Parathyroid adenoma (tissue), 2 donors: ENCODE measurements around the gene KLF15.

ENCODE experiments used
- H2AFZ ChIP-seq: fragments of 300-600 bp; sonication (generic); one replicate; pipeline ENCODE4 v1.7.0; 2017; ENCODE audit warnings: antibody characterized with exemption, mild to moderate bottlenecking
- H3K27ac ChIP-seq: fragments of 300-600 bp; sonication (generic); one replicate; pipeline ENCODE4 v1.7.0; 2017
- H3K27me3 ChIP-seq: fragments of 300-600 bp; sonication (generic); one replicate; pipeline ENCODE4 v1.7.0; 2017; ENCODE audit warnings: low read length; ENCODE audit not compliant: control insufficient read depth, insufficient read depth
- H3K36me3 ChIP-seq: fragments of 300-600 bp; sonication (generic); one replicate; pipeline ENCODE4 v1.7.0; 2017; ENCODE audit warnings: low read length; ENCODE audit not compliant: control insufficient read depth, insufficient read depth
- H3K4me1 ChIP-seq: fragments of 300-600 bp; sonication (generic); one replicate; pipeline ENCODE4 v1.7.0; 2017; ENCODE audit warnings: control low read depth
- H3K4me2 ChIP-seq: fragments of 300-600 bp; sonication (generic); one replicate; pipeline ENCODE4 v1.7.0; 2017; ENCODE audit warnings: low read length
- H3K4me3 ChIP-seq: fragments of 300-600 bp; sonication (generic); one replicate; pipeline ENCODE4 v1.7.0; 2017; ENCODE audit warnings: low read depth, low read length
- H3K79me2 ChIP-seq: fragments of 300-600 bp; sonication (generic); one replicate; pipeline ENCODE4 v1.7.0; 2017; ENCODE audit warnings: control low read depth
- H3K9ac ChIP-seq: fragments of 300-600 bp; sonication (generic); one replicate; pipeline ENCODE4 v1.7.0; 2017; ENCODE audit warnings: mild to moderate bottlenecking
- H3K9me3 ChIP-seq: fragments of 300-600 bp; sonication (generic); one replicate; pipeline ENCODE4 v1.7.0; 2017; ENCODE audit warnings: low read length; ENCODE audit not compliant: control insufficient read depth
- CTCF ChIP-seq: fragments of 300-600 bp; sonication (generic); IDR thresholded peaks from one replicate; pipeline ENCODE4 v1.7.0; 2017; ENCODE audit warnings: antibody characterized with exemption, mild to moderate bottlenecking
- donor health status: primary hyperparathyroidism.

KLF15 gene

GRCh38 chr3:126316501-126316939 is 40.7 kb downstream of the KLF15 start:
- Histone ChIP-seq H3K79me2 (no peaks in the 10 kb centered on the region), H3K27me3 (no peaks in the 10 kb centered on the region), H3K27ac (no peak overlapping the region), H3K4me3 (no peak overlapping the region), H3K36me3 (no peaks in the 10 kb centered on the region), H3K4me2 (no peak overlapping the region), H3K4me1 (no peaks in the 10 kb centered on the region), H2AFZ (no peak overlapping the region), H3K9ac (no peak overlapping the region), H3K9me3 (no peaks in the 10 kb centered on the region)
- no peak for TF ChIP-seq CTCF

GRCh38 chr3:126316031-126316461 is 41.2 kb downstream of the KLF15 start:
- Histone ChIP-seq H3K9ac (no peak overlapping the region), H3K27me3 (no peaks in the 10 kb centered on the region), H3K36me3 (no peaks in the 10 kb centered on the region), H3K79me2 (no peaks in the 10 kb centered on the region), H3K4me1 (no peaks in the 10 kb centered on the region), H3K4me2 (no peak overlapping the region), H3K4me3 (no peak overlapping the region), H3K9me3 (no peaks in the 10 kb centered on the region), H2AFZ (no peak overlapping the region), H3K27ac (no peak overlapping the region)
- no peak for TF ChIP-seq CTCF

- no peaks in the 10 kb centered on the region for H3K4me1 ChIP-seq
- TF ChIP-seq CTCF = no peak
Observed at GRCh38 chr3:126314790-126315658, 42.2 kb downstream of the KLF15 start.

GRCh38 chr3:126314305-126314789 is 42.9 kb downstream of the KLF15 start:
- TF ChIP-seq CTCF = no peak
- H3K36me3 ChIP-seq = no peaks in the 10 kb centered on the region

More at GRCh38 chr3:126314790-126315658, 42.2 kb downstream of the KLF15 start:
- no peak overlapping the region for H2AFZ ChIP-seq
- H3K27ac ChIP-seq = no peak overlapping the region
- H3K27me3 ChIP-seq = no peaks in the 10 kb centered on the region
- no peaks in the 10 kb centered on the region for H3K79me2 ChIP-seq
- no peaks in the 10 kb centered on the region for H3K36me3 ChIP-seq
- H3K9me3 ChIP-seq = no peaks in the 10 kb centered on the region
- H3K4me3 ChIP-seq = no peak overlapping the region
- no peak overlapping the region for H3K4me2 ChIP-seq
- no peak overlapping the region for H3K9ac ChIP-seq

More at GRCh38 chr3:126314305-126314789, 42.9 kb downstream of the KLF15 start:
- H3K27ac ChIP-seq = no peak overlapping the region
- H2AFZ ChIP-seq = no peak overlapping the region
- no peaks in the 10 kb centered on the region for H3K9me3 ChIP-seq
- H3K4me3 ChIP-seq = no peak overlapping the region
- H3K4me2 ChIP-seq = no peak overlapping the region
- H3K4me1 ChIP-seq = no peaks in the 10 kb centered on the region
- H3K27me3 ChIP-seq = no peaks in the 10 kb centered on the region
- H3K79me2 ChIP-seq = no peaks in the 10 kb centered on the region
- no peak overlapping the region for H3K9ac ChIP-seq
